K562 (cell line): ENCODE data around the gene RARRES1. TPM values are rescaled to one million over a fixed set of nuclear protein-coding genes. Genes with fewer than 3 reads are reported as not detected.

Experiments
- ARNT ChIP-seq, 2 experiments: fragments of 450-650 bp; IDR thresholded peaks; 2 replicates each; pipeline ENCODE4 v1.6.1; 2016; ENCODE audit warnings: mild to moderate bottlenecking in 1 of 2
- C11orf30 ChIP-seq: fragments of 450-650 bp; IDR thresholded peaks from 2 replicates; pipeline ENCODE4 v1.6.1; 2016; ENCODE audit warnings: low read depth, mild to moderate bottlenecking
- CBX1 ChIP-seq: sonication (generic); IDR thresholded peaks from 2 replicates; pipeline ENCODE4 v1.6.1; 2016; ENCODE audit warnings: antibody characterized with exemption, low read depth, mild to moderate bottlenecking
- ETV6 ChIP-seq, 3 experiments: fragments of 150-350 bp in 1 of 3; sonication (generic) in 1 of 3; formaldehyde crosslinking in 1 of 3; IDR thresholded peaks; 2 replicates each; pipeline versions ENCODE4 v1.6.1 to v1.8.0; 2014 to 2022; ENCODE audit warnings: borderline replicate concordance in 2 of 3, low read depth in 2 of 3, antibody characterized with exemption in 1 of 3, low read length in 1 of 3, mild to moderate bottlenecking in 1 of 3, missing genetic modification reagents in 1 of 3
- FOXJ3 ChIP-seq: sonication (generic); formaldehyde crosslinking; IDR thresholded peaks from 2 replicates; pipeline ENCODE4 v1.4.0; 2020; ENCODE audit warnings: mild to moderate bottlenecking, missing genetic modification reagents
- HINFP ChIP-seq: fragments of 450-650 bp; conservative IDR thresholded peaks from 2 replicates; pipeline ENCODE4 v1.6.1; 2016; ENCODE audit warnings: missing genetic modification characterization, low read depth, mild to moderate bottlenecking, control low read depth, missing compliant biosample characterization
- ILF3 ChIP-seq: fragments of 450-650 bp; IDR thresholded peaks from 2 replicates; pipeline ENCODE4 v1.6.1; 2018; ENCODE audit warnings: antibody characterized with exemption, mild to moderate bottlenecking, moderate library complexity, borderline replicate concordance
- KHSRP ChIP-seq: fragments of 450-650 bp; IDR thresholded peaks from 2 replicates; pipeline ENCODE4 v1.6.1; 2017
- LEF1 ChIP-seq: fragments of 450-650 bp; IDR thresholded peaks from 2 replicates; pipeline ENCODE4 v1.6.1; 2016; ENCODE audit warnings: mild to moderate bottlenecking
- MXI1 ChIP-seq: IDR thresholded peaks from 2 replicates; pipeline ENCODE4 v1.6.1; 2011; ENCODE audit warnings: low read depth, mild to moderate bottlenecking, improper control_type of control experiment, low read length
- NFATC3 ChIP-seq: fragments of 450-650 bp; IDR thresholded peaks from 2 replicates; pipeline ENCODE4 v1.6.1; 2017; ENCODE audit warnings: mild to moderate bottlenecking
- NUFIP1 ChIP-seq: fragments of 450-650 bp; IDR thresholded peaks from 2 replicates; pipeline ENCODE4 v1.6.1; 2018; ENCODE audit not compliant: partially characterized antibody
- PRDM10 ChIP-seq: fragments of 450-650 bp; IDR thresholded peaks from 2 replicates; pipeline ENCODE4 v1.6.1; 2018; ENCODE audit not compliant: partially characterized antibody
- PRPF4 ChIP-seq: fragments of 200-400 bp; formaldehyde crosslinking; IDR thresholded peaks from one replicate; pipeline ENCODE4 v1.6.1; 2017; ENCODE audit warnings: low read length, low read depth, mild to moderate bottlenecking; ENCODE audit not compliant: insufficient read depth, poor library complexity, severe bottlenecking
- RBM34 ChIP-seq: fragments of 200-400 bp; formaldehyde crosslinking; IDR thresholded peaks from 2 replicates; pipeline ENCODE4 v1.6.1; 2018; ENCODE audit warnings: low read length, borderline replicate concordance; ENCODE audit not compliant: insufficient read depth
- RFX7 ChIP-seq: fragments of 250-450 bp; sonication (Bioruptor Pico); IDR thresholded peaks from 2 replicates; pipeline ENCODE4 v1.5.1; 2021; ENCODE audit warnings: mild to moderate bottlenecking
- SMC3 ChIP-seq: conservative IDR thresholded peaks from 2 replicates; pipeline ENCODE4 v1.6.1; 2011; ENCODE audit warnings: low read depth, low read length, improper control_type of control experiment; ENCODE audit not compliant: insufficient read depth
- SREBF2 ChIP-seq: sonication (generic); formaldehyde crosslinking; IDR thresholded peaks from 2 replicates; pipeline ENCODE4 v1.4.0; 2020; ENCODE audit warnings: mild to moderate bottlenecking, missing genetic modification reagents
- XRCC4 ChIP-seq: IDR thresholded peaks from one replicate; pipeline ENCODE4 v1.6.1; 2011; ENCODE audit not compliant: insufficient read depth, insufficient read length; ENCODE audit errors: extremely low read depth
- ZBTB1 ChIP-seq: sonication (generic); formaldehyde crosslinking; IDR thresholded peaks from 2 replicates; pipeline ENCODE4 v1.8.1; 2023; ENCODE audit warnings: missing genetic modification reagents, low read depth, mild to moderate bottlenecking, borderline replicate concordance
- ZEB2 ChIP-seq: fragments of 450-650 bp; IDR thresholded peaks from 2 replicates; pipeline ENCODE4 v1.6.1; 2016
- ZNF253 ChIP-seq: fragments of 250-450 bp; sonication (Bioruptor Pico); conservative IDR thresholded peaks from 2 replicates; pipeline ENCODE4 v1.6.1; 2021; ENCODE audit warnings: mild to moderate bottlenecking
- ZNF696 ChIP-seq: fragments of 250-450 bp; sonication (Bioruptor Pico); conservative IDR thresholded peaks from 2 replicates; pipeline ENCODE4 v1.4.0; 2020; ENCODE audit warnings: mild to moderate bottlenecking, moderate library complexity
- ZNF75A ChIP-seq: fragments of 450-650 bp; formaldehyde crosslinking; IDR thresholded peaks from 2 replicates; pipeline ENCODE4 v1.4.0; 2020; ENCODE audit warnings: mild to moderate bottlenecking
- ZNF764 ChIP-seq: fragments of 250-450 bp; sonication (Bioruptor Pico); IDR thresholded peaks from 2 replicates; pipeline ENCODE4 v1.4.0; 2020; ENCODE audit warnings: low read depth, mild to moderate bottlenecking, moderate library complexity
- polyA plus RNA-seq, 8 experiments: library from polyadenylated mRNA; depleted of rRNA in 4 of 8; stranded (reverse) in 5 of 8; unstranded in 3 of 8; fragments of >200 nt; fragmentation: Nextera tagmentation in 2 of 8; fragmentation: Illumina TruSeq in 1 of 8; extraction: Ambion mirVana in 2 of 8; extraction: Trizol in 1 of 8; gene quantifications; 2 replicates each; pipeline versions ENCODE4 v1.2.1 to v1.2.3, GENCODE V29; 2011 to 2014; ENCODE audit warnings: inconsistent platforms in 1 of 8, missing spikeins in 1 of 8
- total RNA-seq, 7 experiments: library from RNA; depleted of rRNA in 6 of 7; stranded (reverse); fragments of >200 nt in 6 of 7; fragmentation: Illumina TruSeq in 2 of 7; extraction: Trizol in 2 of 7; gene quantifications; 2 replicates each; pipeline versions ENCODE4 v1.2.1 to v1.2.3, GENCODE V29; 2011 to 2021; ENCODE audit warnings: low replicate concordance in 1 of 7

Gene RARRES1
- total and polyA plus RNA-seq, 9 of the 15 experiments (the other 6 are each of a cell fraction or from before 2014, with no cell fraction given) = not detected

GRCh38 chr3:158743664-158744566, 11.7 kb upstream of the RARRES1 start (continued):
- no peak for TF ChIP-seq XRCC4
- TF ChIP-seq ZEB2 = peak; percentile 63
- TF ChIP-seq NFATC3 = no peak
- TF ChIP-seq C11orf30 = no peak; the same call in 1 of the 2 replicates
- peak in 1 of 2 experiments; percentile 27; a peak in 2 of 4 replicates for TF ChIP-seq ARNT (IDR thresholded peaks at IDR 0.05)
- TF ChIP-seq ETV6 (IDR thresholded peaks at IDR 0.05; ENCODE audit: borderline replicate concordance in 1 of 2, low read depth in 2 of 2, low read length in 1 of 2) = no peak
- no peak for TF ChIP-seq ETV6 (CRISPR knock-in tag; IDR thresholded peaks at IDR 0.05; ENCODE audit: borderline replicate concordance)
- TF ChIP-seq ZNF75A (CRISPR knock-in tag) = peak; percentile 85
- no peak for TF ChIP-seq ZNF253 (CRISPR knock-in tag)
- no peak for TF ChIP-seq PRPF4
- no peak for TF ChIP-seq CBX1
- TF ChIP-seq MXI1 = peak; percentile 53; the same call in 1 of the 2 replicates
- TF ChIP-seq ZBTB1 (CRISPR knock-in tag) = no peak
- no peak for TF ChIP-seq HINFP
- no peak for TF ChIP-seq ZNF696
- TF ChIP-seq SREBF2 (CRISPR knock-in tag) = no peak
- no peak for TF ChIP-seq RFX7 (CRISPR knock-in tag)
- TF ChIP-seq KHSRP = no peak
- TF ChIP-seq PRDM10 = peak; percentile 89
- TF ChIP-seq LEF1 = peak; percentile 84
- no peak for TF ChIP-seq SMC3
- TF ChIP-seq FOXJ3 = no peak
- TF ChIP-seq ILF3 = 0 out of 2 replicates have a peak, but pooled peaks have one; percentile 28
- TF ChIP-seq NUFIP1 = peak; percentile 25
- TF ChIP-seq ZNF764 (CRISPR knock-in tag) = no peak
- TF ChIP-seq RBM34 = no peak
